NCI-H187 treated with DMSO at 0.1 percent for 48 hours (cell line): ENCODE data around the gene PRR14L.
"Not testable (repeated sequence)": the region's sequence is repeated elsewhere in the genome, so short reads cannot be mapped to it uniquely, and the experiment has no call there.

Source experiments
- DNase-seq: peaks from one replicate; lab custom pipeline; 2025; lab: John Stamatoyannopoulos, UW

Gene PRR14L

DNA sequence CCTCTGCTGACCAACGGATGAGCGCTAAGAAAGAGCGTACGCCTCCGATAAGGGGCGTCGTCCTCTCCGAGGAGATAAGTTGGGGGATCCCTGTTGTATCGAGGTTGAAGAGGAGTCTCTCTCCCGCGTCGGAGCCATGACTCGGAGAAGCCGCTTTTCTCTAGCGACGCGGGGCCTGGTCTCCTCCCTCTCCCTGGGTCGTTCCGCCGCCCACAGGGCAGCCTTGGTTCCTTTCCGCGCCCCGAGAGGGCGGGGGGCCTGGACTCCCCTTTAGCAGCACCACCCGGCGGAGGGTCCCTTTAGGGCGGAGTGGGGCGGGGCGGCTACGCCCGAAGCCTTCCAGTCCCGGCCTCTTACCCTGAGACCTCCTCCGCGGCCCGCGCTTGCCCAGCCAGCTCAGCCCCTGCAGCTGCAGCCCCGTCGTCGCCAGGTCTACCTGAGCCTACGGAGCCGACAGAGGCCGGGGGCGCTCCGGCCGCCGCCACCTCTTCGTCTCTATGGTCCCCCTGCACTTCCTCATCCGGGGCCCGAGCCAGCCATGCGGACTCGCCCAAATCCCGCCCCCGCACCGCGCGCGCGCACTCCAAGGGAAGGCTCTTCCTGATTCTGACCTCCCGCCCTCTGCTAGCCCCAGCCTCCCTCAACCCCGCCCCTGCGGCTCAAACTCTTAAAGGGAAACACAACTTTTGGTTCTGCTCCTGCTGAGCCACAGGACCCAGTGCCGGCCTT lies at the start of gene PRR14L:
PRR14L (minus strand) TSS at position 497 of the 729 bp plus-strand sequence. CDS start 11,272 bp downstream, outside the sequence.
- DNase-seq = peak; percentile 38

DNA sequence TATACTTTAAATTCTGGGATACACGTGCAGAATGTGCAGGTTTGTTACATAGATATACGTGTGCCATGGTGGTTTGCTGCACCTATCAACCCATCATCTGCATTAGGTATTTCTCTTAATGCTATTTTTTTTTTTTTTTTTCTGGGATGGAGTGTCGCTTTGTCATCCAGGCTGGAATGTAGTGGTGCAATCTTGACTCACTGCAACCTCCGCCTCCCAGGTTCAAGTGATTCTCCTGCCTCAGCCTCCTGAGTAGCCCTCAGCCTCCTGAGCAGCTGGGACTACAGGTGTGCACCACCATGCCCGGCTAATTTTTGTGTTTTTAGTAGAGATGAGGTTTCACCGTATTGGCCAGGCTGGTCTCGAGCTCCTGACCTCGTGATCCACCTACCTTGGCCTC lies 49.4 kb upstream of the PRR14L start:
- not testable (repeated sequence) for DNase-seq

DNA sequence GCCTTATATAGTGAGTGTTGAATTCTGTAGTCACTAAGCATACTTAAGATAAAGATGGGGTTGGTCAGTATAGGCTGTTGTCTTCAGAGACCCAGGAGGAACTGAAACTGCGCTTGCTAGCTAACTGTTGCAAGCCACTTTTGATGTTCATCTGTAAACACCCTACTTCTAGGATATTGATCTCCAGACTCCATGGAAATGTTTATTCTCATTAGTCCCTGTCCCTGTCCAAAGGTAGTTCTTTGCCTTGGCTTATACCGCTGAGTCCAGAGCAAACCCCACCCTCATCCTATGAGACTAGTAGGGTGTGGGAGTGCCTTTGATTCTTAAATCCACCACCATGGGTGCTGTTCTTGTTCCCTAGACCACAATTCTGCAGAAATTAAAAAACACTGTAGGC lies 40.3 kb upstream of the PRR14L start:
- DNase-seq = no peak

DNA sequence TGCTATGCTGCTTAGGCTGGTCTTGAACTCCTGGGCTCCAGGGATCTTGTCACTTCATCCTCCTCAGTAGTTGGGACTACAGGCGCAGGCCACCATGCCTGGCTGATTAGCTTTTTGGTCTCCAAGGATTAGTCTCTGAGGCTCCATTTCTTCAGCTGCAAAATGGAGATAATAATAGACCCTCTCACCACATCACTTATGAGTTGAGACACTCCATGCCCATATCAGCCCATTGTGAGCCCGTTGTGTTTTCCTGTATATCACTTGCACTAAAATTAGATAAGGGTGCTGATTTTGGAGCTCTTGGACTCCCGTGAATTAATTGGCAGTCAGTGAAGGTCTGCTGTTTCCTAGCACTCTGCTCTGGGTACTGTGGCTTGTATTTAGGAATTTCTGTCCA lies 39.9 kb upstream of the PRR14L start:
- DNase-seq = no peak

DNA sequence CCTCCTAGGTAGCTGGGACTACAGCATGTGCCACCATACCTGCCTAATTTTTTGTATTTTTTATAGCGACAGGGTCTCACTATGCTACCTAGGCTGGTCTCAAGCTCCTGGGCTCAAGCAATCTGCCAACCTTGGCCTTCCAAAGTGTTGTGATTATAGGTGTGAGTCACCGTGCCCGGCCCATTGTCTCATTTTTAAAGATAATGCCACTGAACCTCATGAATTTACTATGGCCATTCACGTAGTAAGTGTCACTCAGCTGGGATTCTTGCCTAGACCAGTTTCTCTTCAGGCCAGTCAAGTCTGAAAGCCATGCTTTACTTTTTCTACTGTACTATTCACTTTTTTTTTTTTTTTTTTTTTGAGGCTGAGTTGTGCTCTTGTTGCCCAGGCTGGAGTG lies 26.3 kb upstream of the PRR14L start:
- no peak for DNase-seq

DNA sequence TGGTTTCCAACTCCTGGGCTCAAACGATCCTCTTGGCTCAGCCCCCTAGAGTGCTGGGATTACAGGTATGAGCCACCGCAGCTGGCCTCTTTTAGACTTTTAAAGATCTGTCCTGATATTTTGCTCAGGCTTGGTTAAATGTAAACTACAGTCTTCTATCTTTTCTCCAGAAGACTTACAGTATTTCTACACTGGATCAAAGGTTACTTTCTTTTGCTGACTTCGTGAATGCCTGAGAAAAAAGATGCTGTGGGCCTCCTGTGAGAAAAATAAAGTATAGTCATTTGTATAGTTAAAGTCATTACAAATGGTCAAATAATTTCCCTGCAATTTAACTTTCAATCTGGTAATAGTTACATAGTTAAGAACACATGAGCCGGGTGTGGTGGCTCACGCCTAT lies 23.5 kb upstream of the PRR14L start:
- no peak for DNase-seq

DNA sequence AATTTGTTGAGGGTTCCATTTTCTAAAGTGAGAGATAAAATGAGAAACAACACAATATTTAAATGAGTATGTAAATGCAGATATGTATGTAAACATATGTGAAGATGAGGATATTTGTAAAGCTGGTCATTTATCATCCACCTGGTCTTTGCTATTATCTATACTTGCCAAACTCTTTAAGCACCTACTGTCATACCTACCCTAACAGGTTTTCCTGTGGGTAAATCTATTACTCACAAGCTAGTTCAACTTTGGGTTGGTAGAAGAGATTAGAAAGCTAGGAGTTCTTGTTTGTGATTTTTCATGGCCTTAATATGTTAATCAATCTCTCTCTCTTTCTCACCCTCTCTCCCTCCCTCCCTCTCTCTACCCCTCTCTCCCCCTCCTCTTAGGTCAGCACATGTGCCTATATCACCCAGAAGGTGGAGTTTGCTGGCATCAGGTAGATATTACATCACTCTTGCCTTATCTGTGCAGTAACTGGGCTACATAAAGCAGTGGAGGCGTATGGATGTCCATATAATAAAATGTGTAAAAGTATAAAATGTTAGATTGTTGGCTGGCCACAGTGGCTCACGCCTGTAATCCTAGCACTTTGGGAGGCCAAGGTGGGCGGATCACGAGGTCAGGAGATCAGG lies 18.6 kb upstream of the PRR14L start:
- DNase-seq = no peak

DNA sequence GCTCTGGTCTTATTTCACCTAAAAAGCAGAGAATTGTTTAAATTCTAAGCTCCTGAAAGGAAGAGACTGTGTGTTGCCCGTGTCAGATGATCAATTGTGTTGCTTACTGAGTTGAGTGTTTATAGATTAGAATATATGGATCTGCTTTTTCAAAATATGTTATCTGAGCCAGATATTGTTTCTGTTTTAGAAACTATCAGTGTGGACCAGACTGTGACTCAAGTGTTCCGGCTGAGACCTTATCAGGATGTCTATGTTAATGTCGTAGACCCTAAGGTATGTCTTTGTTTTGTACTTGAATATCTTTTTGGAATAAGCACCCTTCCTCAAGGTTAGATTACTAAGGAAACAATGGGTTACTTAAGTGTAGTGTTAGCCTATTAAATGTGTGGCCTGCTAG lies 14.9 kb upstream of the PRR14L start:
- DNase-seq = no peak

DNA sequence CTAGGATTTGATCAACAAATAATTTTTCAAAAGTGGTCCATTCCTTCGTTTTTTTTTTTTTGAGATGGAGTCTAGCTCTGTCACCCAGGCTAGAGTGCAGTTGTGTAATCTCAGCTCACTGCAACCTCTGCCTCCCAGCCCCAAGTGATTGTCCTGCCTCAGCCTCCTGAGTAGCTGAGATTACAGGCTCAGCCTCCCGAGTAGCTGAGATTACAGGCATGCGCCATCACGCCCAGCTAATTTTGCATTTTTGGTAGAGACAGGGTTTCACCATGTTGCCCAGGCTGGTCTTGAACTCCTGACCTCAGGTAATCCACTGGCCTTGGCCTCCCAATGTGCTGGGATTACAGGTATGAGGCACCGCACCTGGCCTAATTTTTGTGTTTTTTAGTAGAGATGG lies 8.9 kb upstream of the PRR14L start:
- DNase-seq = not testable (repeated sequence)

DNA sequence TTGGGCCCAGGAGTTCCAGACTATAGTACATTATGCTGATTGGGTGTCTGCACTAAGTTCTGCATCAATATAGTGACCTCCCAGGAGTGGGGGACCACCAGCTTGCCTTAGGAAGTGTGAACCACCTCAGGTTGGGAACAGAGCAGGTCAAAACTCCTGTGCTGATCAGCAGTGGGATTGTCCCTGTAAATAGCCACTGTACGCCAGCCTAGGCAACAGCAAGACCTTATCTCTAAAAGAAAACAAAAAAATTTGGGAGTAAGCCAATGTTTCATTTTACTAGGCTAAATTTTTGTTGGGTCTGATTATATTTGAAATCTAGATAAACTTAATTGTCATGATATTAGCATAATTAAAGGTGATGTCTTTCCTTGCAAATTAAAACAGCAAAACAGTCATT lies 7.3 kb upstream of the PRR14L start:
- no peak for DNase-seq

DNA sequence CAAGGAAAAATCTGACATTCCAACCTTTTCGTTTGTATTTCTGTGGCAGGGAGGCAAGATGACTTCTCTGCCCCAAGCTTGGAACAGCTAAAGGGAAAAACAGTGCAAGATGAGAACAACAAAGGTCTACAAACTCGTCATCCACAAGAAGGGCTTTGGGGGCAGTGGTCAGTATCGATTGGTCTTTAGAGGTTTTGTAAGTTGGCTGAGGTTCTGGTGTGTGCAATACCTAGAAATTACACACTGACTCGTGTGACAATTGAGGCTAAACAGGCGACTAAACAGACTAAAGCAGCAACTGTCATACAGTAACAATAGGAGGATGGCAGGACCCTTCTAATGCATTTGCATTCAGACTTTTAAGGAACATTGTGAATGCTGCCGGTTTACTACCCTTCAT lies 4.9 kb upstream of the PRR14L start:
- DNase-seq = no peak

DNA sequence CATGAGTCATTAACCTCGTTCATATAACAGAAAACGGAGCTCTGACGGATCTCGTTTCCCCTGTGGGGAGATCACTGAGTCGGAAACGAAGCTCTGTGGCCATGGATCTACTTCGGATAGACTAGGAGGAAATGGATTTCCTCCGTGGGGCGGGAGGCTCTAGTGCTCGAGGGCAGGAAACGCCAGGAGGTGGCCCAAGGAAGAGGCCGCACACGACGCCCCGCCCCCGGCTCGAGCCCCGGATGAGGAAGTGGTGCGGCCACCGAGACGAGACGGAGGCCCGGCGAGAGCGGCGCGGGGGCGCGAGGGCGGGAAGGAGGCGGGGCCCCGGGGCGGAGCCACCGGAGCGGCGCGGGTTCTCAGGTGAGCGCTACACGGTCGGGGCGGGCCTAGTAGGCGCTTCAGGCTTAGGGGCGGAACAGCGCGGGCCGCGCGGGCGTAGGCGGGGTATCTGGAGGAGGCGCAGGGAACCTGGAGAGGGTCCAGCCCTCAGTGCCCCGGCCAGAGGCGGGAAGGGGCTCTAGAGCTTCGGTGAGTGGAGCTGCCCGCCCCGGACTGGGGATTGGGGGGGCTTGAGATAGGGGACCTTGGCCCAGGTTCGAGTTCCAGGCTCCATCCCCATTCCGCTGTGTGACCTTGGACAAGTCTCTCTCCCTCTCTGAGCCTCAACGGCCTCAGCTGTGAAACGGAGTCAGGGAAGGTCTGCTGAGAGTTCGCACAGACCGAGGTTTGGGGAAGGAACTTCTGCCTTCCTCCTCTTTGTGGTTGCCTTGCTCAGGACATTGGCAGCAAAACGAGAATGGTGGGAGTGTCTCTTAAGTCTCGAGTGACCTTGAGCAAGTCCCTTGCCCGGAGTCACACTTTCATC lies 3.9 kb upstream of the PRR14L start, which contains the start of gene DEPDC5:
DEPDC5 (plus strand) TSS at position 386 of the 868 bp plus-strand sequence. CDS start 903 bp downstream, outside the sequence.
- DNase-seq = peak; percentile 41

DNA sequence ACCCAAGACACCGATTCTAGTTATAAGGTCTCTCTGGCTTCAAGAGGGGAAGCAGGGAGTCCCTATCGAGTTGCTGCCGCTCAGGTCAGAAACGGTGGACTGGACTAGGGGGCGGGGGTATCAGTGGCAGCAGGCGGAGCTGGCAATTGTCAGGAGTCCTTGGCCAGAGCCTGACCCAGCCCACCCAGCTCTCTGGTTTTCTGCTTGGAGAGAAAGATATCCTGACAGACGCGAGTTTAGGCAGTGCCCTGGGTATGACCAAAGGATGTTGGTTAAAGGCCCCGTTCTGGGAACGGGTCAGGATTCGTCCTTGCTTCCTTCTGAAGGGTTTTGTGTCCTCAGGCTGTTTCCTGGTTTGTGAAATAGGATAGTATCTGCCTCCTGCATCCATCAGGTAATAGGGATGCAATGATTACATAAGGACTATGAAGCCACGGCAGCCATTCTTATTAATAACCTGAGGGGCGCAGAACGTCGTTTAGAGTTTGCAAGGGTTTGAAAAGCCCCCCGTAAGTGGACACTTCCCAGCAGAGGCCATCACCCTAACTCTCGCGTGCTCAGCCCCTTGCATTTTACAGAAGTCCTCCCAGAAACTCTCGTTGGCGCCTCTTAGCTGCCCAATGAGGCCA lies 3.2 kb upstream of the PRR14L start:
- no peak for DNase-seq

DNA sequence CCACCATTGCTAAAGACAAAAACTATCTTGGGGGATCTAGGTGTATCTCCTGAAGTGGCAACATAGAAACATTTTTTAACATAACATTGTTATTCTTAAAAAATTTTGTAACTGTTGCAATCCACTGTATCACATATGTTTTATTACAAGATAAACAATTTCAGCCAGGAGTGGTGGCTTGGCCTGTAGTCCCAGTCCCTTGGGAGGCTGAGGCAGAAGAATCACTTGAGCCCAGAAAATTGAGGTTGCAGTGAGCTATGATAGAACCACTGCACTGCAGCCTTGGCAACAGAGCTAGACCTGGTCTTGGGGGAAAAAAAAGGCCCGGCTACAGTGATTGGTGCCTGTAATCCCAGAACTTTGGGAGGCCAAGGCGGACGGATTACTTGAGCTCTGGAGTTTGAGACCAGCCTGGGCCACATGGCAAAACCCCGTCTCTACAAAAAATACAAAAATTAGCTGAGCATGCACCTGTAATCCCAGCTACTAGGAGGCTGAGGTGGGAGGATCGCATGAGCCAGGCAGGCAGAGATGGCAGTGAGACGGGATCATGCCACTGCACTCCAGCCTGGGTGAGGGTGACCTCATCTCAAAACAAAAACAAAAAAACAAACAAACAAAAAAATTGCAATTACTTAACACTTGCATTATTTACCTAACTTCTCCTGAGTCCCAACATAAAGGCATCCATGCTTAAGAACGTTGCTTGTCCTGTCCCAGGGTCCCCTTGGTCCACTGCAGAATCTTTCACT lies 2.3 kb upstream of the PRR14L start:
- DNase-seq = no peak

DNA sequence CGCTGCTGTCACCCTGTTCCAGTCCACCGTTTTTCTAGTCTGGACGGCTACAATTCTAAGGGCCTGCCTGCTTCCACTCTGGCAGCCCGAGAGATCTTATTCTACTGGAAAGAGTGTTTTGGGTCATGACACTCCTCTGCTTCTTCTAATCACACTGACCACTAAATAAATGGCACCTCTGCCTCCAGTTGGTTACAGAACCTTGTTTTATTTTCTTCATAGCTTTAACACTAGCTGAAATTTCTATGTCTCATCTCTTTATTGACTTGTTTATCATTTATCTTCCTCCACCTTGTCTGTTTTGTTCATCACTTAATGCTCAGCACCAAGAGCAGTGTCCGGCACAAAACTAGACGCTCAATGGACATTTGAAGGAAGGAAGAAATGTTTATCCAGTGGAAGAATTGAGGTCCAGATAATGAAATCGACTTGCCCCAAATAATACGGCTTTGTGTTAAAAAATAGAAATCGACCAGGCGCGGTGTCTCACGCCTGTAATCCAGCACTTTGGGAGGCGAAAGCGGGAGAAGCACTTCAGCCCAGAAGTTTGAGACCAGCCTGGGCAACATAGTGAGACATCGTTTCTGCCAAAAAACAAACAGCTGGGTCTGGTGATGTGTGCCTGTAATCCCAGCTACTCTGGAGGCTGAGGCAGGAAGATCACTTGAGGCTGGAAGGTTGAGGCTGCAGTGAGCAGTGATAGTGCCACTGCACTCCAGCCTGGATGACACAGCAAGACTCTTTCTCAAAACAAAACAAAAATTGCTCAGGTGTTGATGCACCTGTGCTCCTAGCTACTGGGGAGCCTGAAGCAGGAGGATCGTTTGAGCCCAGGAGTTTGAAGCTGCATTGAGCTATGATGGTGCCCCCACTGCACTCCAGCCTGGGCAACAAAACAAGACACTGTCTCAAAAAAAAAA lies 693 bp upstream of the PRR14L start:
- DNase-seq = no peak

DNA sequence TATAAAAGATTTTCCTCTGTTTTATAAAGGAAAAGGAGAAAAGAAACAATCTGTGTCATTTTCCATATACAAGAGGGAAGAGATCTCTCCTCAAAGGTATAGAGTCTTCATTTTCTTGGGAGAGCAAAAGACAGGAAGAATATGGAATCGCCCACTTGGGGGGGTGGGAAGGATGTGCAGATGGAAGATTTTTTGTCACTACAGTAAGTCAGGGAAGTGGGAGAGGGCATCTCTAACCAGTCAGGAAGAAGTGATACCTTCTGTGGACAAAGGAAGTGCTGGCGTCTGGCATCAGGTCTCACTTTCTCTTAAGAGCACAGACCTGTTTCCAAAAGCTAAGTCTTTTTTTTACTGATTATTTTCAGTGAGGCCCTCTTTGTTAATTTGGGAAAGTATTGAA lies 1.4 kb downstream of the PRR14L start:
- DNase-seq = no peak

DNA sequence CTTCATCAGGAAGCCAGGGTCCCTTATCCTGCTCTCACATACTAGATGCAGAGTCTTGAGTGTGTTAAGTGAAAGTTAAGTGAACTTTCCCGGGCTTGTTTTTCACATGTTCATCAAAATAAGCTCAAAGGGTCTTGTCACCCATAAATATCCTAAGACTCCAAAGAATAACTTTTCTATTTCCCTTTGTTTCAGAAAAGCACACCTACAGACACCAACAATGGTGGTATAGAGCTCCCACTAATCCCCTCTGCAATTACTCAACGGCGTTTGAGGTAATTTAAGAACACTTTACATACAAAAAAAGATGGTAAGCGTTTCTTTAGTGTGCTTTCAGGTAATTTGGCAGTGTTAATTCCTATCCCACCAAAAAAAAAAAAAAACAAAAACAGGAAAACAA lies 2.5 kb downstream of the PRR14L start:
- no peak for DNase-seq

DNA sequence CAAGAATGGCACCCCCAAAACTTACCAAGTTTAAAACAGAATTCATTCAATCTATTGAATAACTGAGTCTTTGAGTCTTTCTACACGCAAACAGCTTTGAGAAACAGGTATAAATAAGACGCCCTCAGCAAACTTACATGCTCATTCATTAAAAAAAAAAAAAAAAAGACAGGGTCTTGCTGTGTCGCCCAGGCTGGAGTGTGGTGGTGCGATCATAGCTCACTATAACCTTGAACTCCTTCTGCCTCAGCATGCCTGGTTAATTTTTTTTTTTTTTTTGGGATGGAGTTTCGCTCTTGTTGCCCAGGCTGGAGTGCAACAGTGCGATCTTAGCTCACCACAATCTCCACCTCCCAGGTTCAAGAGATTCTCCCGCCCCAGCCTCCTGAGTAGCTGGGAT lies 6.1 kb downstream of the PRR14L start:
- no peak for DNase-seq

DNA sequence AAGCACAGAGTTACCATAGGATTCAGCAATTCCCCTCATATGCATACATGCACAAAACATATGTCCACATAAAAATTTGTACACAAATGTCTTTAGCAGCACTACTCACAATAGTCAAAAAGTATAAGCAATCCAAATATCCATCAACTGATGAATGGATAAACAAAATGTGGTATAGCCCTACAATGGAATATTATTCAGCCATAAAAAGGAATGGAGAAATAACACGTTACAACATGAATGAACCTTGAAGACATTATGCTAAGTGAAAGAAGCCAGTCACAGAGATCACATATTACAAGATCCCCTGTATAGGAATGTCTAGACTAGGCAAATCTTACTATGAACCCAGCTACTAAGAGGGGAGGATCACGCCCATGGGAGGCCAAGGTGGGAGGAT lies 7.2 kb downstream of the PRR14L start:
- no peak for DNase-seq

DNA sequence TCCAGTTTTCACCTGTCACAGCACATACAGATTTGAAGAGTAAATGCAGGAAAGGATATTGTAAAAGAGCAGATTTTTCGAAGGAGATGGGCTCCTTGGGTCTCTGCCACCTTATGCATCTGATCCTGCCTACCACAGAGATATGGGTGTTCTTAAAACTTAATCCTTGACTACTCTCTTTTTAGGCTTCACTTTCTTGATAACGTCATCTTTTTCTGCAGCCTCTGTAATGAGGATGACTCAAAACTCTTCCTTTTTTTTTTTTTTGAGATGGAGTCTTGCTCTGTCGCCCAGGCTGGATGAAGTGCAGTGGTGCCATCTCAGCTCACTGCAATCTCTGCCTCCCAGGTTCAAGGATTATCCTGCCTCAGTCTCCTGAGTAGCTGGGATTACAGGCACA lies 7.8 kb downstream of the PRR14L start:
- DNase-seq = no peak
